Smooth muscle cell (in vitro differentiated cells): Measurements from ENCODE around the gene MN1. TPM values are rescaled to one million over a fixed set of nuclear protein-coding genes. Genes with fewer than 3 reads are reported as not detected.

Experiments used
- DNase-seq: peaks from one replicate; lab custom pipeline; 2025; ENCODE audit not compliant: unreplicated experiment; lab: John Stamatoyannopoulos, UW
- H2AFZ ChIP-seq: fragments of 200-600 bp; sonication (generic); 2 replicates; pipeline ENCODE4 v1.6.0; 2016; ENCODE audit warnings: antibody characterized with exemption, low read depth, mild to moderate bottlenecking
- H3F3A ChIP-seq: fragments of 200-600 bp; sonication (generic); 2 replicates; pipeline ENCODE4 v1.6.0; 2017; ENCODE audit warnings: antibody characterized with exemption, low read depth
- H3K27ac ChIP-seq: fragments of 200-600 bp; sonication (generic); 2 replicates; pipeline ENCODE4 v1.5.1; 2016; ENCODE audit warnings: low read depth, mild to moderate bottlenecking
- H3K27me3 ChIP-seq: fragments of 200-600 bp; sonication (generic); 2 replicates; pipeline ENCODE4 v1.6.1; 2016; ENCODE audit warnings: low read depth, mild to moderate bottlenecking
- H3K36me3 ChIP-seq: fragments of 200-600 bp; sonication (generic); 2 replicates; pipeline ENCODE4 v1.5.1; 2016; ENCODE audit warnings: low read depth
- H3K4me1 ChIP-seq: fragments of 200-600 bp; sonication (generic); 2 replicates; pipeline ENCODE4 v1.5.1; 2016; ENCODE audit warnings: low read depth
- H3K4me2 ChIP-seq: fragments of 200-600 bp; sonication (generic); 2 replicates; pipeline ENCODE4 v1.6.0; 2016; ENCODE audit warnings: mild to moderate bottlenecking
- H3K4me3 ChIP-seq: fragments of 200-600 bp; sonication (generic); 2 replicates; pipeline ENCODE4 v1.5.1; 2016; ENCODE audit warnings: mild to moderate bottlenecking
- H3K79me2 ChIP-seq: fragments of 200-600 bp; sonication (generic); 2 replicates; pipeline ENCODE4 v1.6.0; 2016; ENCODE audit warnings: low read depth, mild to moderate bottlenecking
- H3K9ac ChIP-seq: fragments of 200-600 bp; sonication (generic); 2 replicates; pipeline ENCODE4 v1.6.0; 2016; ENCODE audit warnings: low read depth
- H3K9me3 ChIP-seq: fragments of 200-600 bp; sonication (generic); replicated peaks from 2 replicates; pipeline ENCODE4 v1.5.1; 2016; ENCODE audit warnings: low read depth
- H4K20me1 ChIP-seq: fragments of 200-600 bp; sonication (generic); 2 replicates; pipeline ENCODE4 v1.6.0; 2016; ENCODE audit warnings: low read depth
- WGBS: methylation state at CpG from one replicate; pipeline ENCODE4 v1.1.7; 2016; ENCODE audit warnings: low lambda C conversion rate; 5-methylcytosine and 5-hydroxymethylcytosine counted together
- polyA plus RNA-seq: library from polyadenylated mRNA; unstranded; fragments of >200 nt; fragmentation: Nextera tagmentation; extraction: Ambion mirVana; gene quantifications from 2 replicates; pipeline ENCODE4 v1.2.1, GENCODE V29; 2016
- total RNA-seq: library from RNA; depleted of rRNA; stranded (reverse); fragments of >200 nt; gene quantifications from 2 replicates; pipeline ENCODE4 v1.2.3, GENCODE V29; 2014
- TF ChIP-seq, protein P1 (sequence below): fragments of 200-600 bp; sonication (generic); IDR thresholded peaks from 2 replicates; pipeline ENCODE4 v1.5.1; 2017; ENCODE audit warnings: borderline replicate concordance, mild to moderate bottlenecking, antibody characterized with exemption; ENCODE audit not compliant: insufficient read depth, poor library complexity, severe bottlenecking

Gene MN1
- total and polyA plus RNA-seq, 2 experiments from 2014 or later = 0.98 to 3.3 TPM

DNA sequence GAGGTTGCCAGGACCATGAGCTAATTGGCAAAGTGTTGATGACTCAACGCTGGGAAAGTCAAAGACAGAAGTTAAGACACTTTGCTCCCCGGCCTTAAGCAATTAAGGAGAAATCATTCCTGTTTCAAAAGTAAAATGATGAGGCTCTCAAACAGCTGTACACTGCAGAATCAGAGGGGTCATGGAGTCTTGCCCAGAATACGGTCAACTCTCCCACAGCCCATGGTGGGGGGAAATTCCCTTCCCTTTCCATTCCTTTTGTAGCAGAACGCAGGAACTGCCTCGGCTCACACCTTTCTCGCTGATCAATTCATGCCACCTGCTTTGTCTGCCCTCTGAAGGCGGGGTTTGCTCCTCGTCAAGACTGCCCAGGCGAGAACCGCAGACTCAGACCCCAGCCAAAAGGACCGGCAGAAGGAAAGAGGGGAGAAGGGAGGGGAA, 52.8 kb downstream of the MN1 start:
- H4K20me1 ChIP-seq = no peaks in the 10 kb centered on the region
- H3K9me3 ChIP-seq = no peaks in the 10 kb centered on the region
- no peak overlapping the region for H3K9ac ChIP-seq
- H2AFZ ChIP-seq = no peak overlapping the region
- H3F3A ChIP-seq = peaks cover 10% of the 10 kb centered on the region
- 8% methylated on average over 11 of the region's 11 CpGs for WGBS
- no peak for DNase-seq
- peaks cover 29% of the 10 kb centered on the region for H3K4me1 ChIP-seq
- H3K27ac ChIP-seq = peak overlapping the region; percentile 46
- peak overlapping the region; percentile 12 for H3K4me3 ChIP-seq
- no peaks in the 10 kb centered on the region for H3K79me2 ChIP-seq
- H3K4me2 ChIP-seq = peak overlapping the region; percentile 79
- no peaks in the 10 kb centered on the region for H3K36me3 ChIP-seq
- H3K27me3 ChIP-seq = peaks cover 23% of the 10 kb centered on the region
- TF ChIP-seq, protein P1, sequence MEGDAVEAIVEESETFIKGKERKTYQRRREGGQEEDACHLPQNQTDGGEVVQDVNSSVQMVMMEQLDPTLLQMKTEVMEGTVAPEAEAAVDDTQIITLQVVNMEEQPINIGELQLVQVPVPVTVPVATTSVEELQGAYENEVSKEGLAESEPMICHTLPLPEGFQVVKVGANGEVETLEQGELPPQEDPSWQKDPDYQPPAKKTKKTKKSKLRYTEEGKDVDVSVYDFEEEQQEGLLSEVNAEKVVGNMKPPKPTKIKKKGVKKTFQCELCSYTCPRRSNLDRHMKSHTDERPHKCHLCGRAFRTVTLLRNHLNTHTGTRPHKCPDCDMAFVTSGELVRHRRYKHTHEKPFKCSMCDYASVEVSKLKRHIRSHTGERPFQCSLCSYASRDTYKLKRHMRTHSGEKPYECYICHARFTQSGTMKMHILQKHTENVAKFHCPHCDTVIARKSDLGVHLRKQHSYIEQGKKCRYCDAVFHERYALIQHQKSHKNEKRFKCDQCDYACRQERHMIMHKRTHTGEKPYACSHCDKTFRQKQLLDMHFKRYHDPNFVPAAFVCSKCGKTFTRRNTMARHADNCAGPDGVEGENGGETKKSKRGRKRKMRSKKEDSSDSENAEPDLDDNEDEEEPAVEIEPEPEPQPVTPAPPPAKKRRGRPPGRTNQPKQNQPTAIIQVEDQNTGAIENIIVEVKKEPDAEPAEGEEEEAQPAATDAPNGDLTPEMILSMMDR = no peak

DNA sequence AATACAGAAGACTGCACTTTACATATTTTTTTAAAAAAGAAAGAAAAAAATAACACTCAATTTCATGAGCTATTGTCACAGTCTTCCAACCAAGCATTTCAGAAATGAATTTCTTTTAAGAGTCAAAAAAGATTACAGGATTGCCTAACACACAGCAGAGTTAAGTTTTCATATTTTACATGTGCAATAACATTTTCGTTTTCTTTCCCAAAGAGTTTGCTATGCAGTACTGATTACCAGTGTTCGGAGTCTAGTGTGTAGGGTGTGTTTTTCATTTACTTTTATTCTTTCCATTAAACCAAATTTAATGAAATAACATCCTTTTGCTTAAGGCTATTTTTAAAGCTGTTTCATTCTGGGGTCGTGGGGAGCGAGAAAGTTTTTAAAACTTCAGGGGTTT, 53.2 kb downstream of the MN1 start:
- H3K9ac ChIP-seq = no peak overlapping the region
- no peaks in the 10 kb centered on the region for H4K20me1 ChIP-seq
- H2AFZ ChIP-seq = no peak overlapping the region
- peaks cover 10% of the 10 kb centered on the region for H3F3A ChIP-seq
- DNase-seq = no peak
- H3K36me3 ChIP-seq = no peaks in the 10 kb centered on the region
- H3K27ac ChIP-seq = peak overlapping the region; percentile 15
- WGBS = 42% methylated on average over 4 of the region's 4 CpGs
- no peaks in the 10 kb centered on the region for H3K9me3 ChIP-seq
- TF ChIP-seq, protein P1 = no peak
- peaks cover 29% of the 10 kb centered on the region for H3K4me1 ChIP-seq
- H3K4me3 ChIP-seq = no peak overlapping the region
- H3K79me2 ChIP-seq = no peaks in the 10 kb centered on the region
- peaks cover 27% of the 10 kb centered on the region for H3K27me3 ChIP-seq
- H3K4me2 ChIP-seq = peak overlapping the region; percentile 79

DNA sequence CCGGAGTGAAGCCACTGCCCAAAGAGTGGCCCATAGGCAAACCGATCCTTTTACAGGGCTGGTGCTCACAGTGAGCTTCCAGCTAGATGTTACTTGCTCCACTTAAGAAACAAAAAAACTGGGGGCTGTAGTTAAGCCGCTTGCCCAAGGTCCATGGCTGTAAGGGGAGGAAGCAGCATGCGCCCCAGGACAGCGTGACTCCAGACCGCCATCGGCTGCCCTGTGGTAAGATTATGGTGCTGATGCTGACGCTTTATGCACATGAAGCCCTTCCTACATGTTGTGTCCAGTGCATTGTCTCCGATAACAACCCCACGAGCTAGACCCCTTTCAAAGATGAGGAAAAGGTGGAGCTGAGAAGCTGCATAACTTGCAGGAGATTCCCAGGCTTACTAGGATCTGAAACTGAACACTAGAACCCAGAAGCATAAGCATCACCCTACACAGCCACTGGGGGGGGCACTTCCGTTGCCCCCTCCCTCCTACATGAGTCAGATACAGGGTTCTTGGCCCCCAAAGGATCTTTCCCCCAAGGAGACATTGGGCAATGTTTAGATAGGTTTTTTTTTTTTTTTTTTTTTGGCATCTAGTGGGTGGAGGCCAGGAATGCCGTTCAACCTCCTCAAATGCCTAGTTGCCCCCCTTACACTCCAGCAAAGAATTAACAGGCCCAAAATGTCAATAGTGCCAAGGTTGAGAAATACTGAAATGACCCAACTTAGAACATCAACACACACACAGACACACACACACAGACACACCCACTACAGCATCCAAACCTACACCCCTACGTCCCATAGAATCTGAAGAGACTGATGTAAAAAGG, 53.9 kb downstream of the MN1 start:
- Histone ChIP-seq H2AFZ (no peak overlapping the region), H3K27me3 (peaks cover 33% of the 10 kb centered on the region), H3K9me3 (no peaks in the 10 kb centered on the region), H3K4me3 (no peak overlapping the region), H3K36me3 (no peaks in the 10 kb centered on the region), H3K9ac (no peak overlapping the region), H3K27ac (no peak overlapping the region), H3K4me1 (peaks cover 29% of the 10 kb centered on the region), H3F3A (peaks cover 10% of the 10 kb centered on the region), H4K20me1 (no peaks in the 10 kb centered on the region), H3K79me2 (no peaks in the 10 kb centered on the region), H3K4me2 (peak overlapping the region; percentile 79)
- WGBS = 87% methylated on average over 13 of the region's 13 CpGs
- TF ChIP-seq, protein P1 = peak; percentile 14
- DNase-seq = no peak
